K562 (cell line): ENCODE measurements around the gene TMEM214. TPM values are rescaled to one million over a fixed set of nuclear protein-coding genes. Genes with fewer than 3 reads are reported as not detected.

Experiments
- BRD9 ChIP-seq: fragments of 450-650 bp; IDR thresholded peaks from 2 replicates; pipeline ENCODE4 v1.6.1; 2018; ENCODE audit warnings: low read depth; ENCODE audit not compliant: partially characterized antibody
- C11orf30 ChIP-seq: fragments of 450-650 bp; IDR thresholded peaks from 2 replicates; pipeline ENCODE4 v1.6.1; 2016; ENCODE audit warnings: low read depth, mild to moderate bottlenecking
- CEBPB ChIP-seq: fragments of 450-650 bp; IDR thresholded peaks from 2 replicates; pipeline ENCODE4 v1.6.1; 2016; ENCODE audit warnings: missing genetic modification characterization, missing compliant biosample characterization
- CREBBP ChIP-seq: IDR thresholded peaks from one replicate; pipeline ENCODE4 v1.6.1; 2012; ENCODE audit warnings: low read depth, mild to moderate bottlenecking, control low read depth, inconsistent platforms, low read length
- E4F1 ChIP-seq: fragments of 250-450 bp; sonication (Bioruptor Pico); IDR thresholded peaks from 2 replicates; pipeline ENCODE4 v1.5.0; 2021; ENCODE audit warnings: mild to moderate bottlenecking, borderline replicate concordance
- ESRRA ChIP-seq: fragments of 450-650 bp; IDR thresholded peaks from 2 replicates; pipeline ENCODE4 v1.6.1; 2014; ENCODE audit warnings: low read depth, mild to moderate bottlenecking, moderate library complexity, borderline replicate concordance
- MEIS2 ChIP-seq: fragments of 450-650 bp; IDR thresholded peaks from 2 replicates; pipeline ENCODE4 v1.6.1; 2014; ENCODE audit warnings: mild to moderate bottlenecking; ENCODE audit not compliant: partially characterized antibody
- MTA1 ChIP-seq: fragments of 450-650 bp; IDR thresholded peaks from 2 replicates; pipeline ENCODE4 v1.6.1; 2017; ENCODE audit warnings: borderline replicate concordance
- NFRKB ChIP-seq: fragments of 450-650 bp; IDR thresholded peaks from 2 replicates; pipeline ENCODE4 v1.6.1; 2016; ENCODE audit warnings: low read depth
- RAD21 ChIP-seq, 2 experiments: fragments of 250-450 bp in 1 of 2; fragments of 450-650 bp in 1 of 2; sonication (Bioruptor Pico) in 1 of 2; formaldehyde crosslinking in 1 of 2; IDR thresholded peaks in 1 of 2; conservative IDR thresholded peaks in 1 of 2; 2 replicates each; pipeline versions ENCODE4 v1.4.0 to v1.8.0; 2020 to 2022; ENCODE audit warnings: mild to moderate bottlenecking in 2 of 2, moderate library complexity in 1 of 2
- SNAPC5 ChIP-seq: fragments of 250-450 bp; sonication (Bioruptor Pico); IDR thresholded peaks from 2 replicates; pipeline ENCODE4 v1.8.0; 2021; ENCODE audit warnings: moderate library complexity, mild to moderate bottlenecking, inconsistent platforms
- SRF ChIP-seq, 2 experiments: fragments of 250-450, 450-650 bp in 1 of 2; sonication (Bioruptor Pico) in 1 of 2; sonication (generic) in 1 of 2; formaldehyde crosslinking; IDR thresholded peaks; 2 replicates each; pipeline versions ENCODE4 v1.5.0 to v1.5.1; 2020 to 2022; ENCODE audit warnings: mild to moderate bottlenecking in 1 of 2, missing genetic modification reagents in 1 of 2
- TAL1 ChIP-seq: fragments of 450-650 bp; IDR thresholded peaks from 2 replicates; pipeline ENCODE4 v1.6.1; 2016; ENCODE audit warnings: mild to moderate bottlenecking
- U2AF1 ChIP-seq: fragments of 200-400 bp; formaldehyde crosslinking; optimal IDR thresholded peaks from 2 replicates; pipeline ENCODE3; 2017; ENCODE audit warnings: mild to moderate bottlenecking, low read depth, low read length, moderate library complexity
- U2AF2 ChIP-seq: fragments of 200-400 bp; formaldehyde crosslinking; optimal IDR thresholded peaks from 2 replicates; pipeline ENCODE3; 2017; ENCODE audit warnings: low read depth, mild to moderate bottlenecking, low read length
- ZBTB1 ChIP-seq: sonication (generic); formaldehyde crosslinking; IDR thresholded peaks from 2 replicates; pipeline ENCODE4 v1.8.1; 2023; ENCODE audit warnings: missing genetic modification reagents, low read depth, mild to moderate bottlenecking, borderline replicate concordance
- ZBTB17 ChIP-seq: fragments of 450-650 bp; formaldehyde crosslinking; IDR thresholded peaks from 2 replicates; pipeline ENCODE4 v1.4.0; 2020; ENCODE audit warnings: mild to moderate bottlenecking
- ZFP1 ChIP-seq: fragments of 450-650 bp; formaldehyde crosslinking; IDR thresholded peaks from 2 replicates; pipeline ENCODE4 v1.4.0; 2020; ENCODE audit warnings: mild to moderate bottlenecking, mixed read lengths
- ZNF197 ChIP-seq: fragments of 200-800 bp; sonication (Bioruptor generic); IDR thresholded peaks from 2 replicates; pipeline ENCODE4 v1.6.1; 2016; ENCODE audit warnings: low read depth, missing genetic modification characterization, missing compliant biosample characterization
- ZNF347 ChIP-seq: fragments of 450-650 bp; formaldehyde crosslinking; IDR thresholded peaks from 2 replicates; pipeline ENCODE4 v1.4.0; 2020; ENCODE audit warnings: low read depth, mild to moderate bottlenecking, moderate library complexity
- polyA plus RNA-seq, 8 experiments: library from polyadenylated mRNA; depleted of rRNA in 4 of 8; stranded (reverse) in 5 of 8; unstranded in 3 of 8; fragments of >200 nt; fragmentation: Nextera tagmentation in 2 of 8; fragmentation: Illumina TruSeq in 1 of 8; extraction: Ambion mirVana in 2 of 8; extraction: Trizol in 1 of 8; gene quantifications; 2 replicates each; pipeline versions ENCODE4 v1.2.1 to v1.2.3, GENCODE V29; 2011 to 2014; ENCODE audit warnings: inconsistent platforms in 1 of 8, missing spikeins in 1 of 8
- total RNA-seq, 7 experiments: library from RNA; depleted of rRNA in 6 of 7; stranded (reverse); fragments of >200 nt in 6 of 7; fragmentation: Illumina TruSeq in 2 of 7; extraction: Trizol in 2 of 7; gene quantifications; 2 replicates each; pipeline versions ENCODE4 v1.2.1 to v1.2.3, GENCODE V29; 2011 to 2021; ENCODE audit warnings: low replicate concordance in 1 of 7
- TF ChIP-seq, protein P1 (sequence below): fragments of 250-450 bp; sonication (Bioruptor Pico); IDR thresholded peaks from 2 replicates; pipeline ENCODE4 v1.6.1; 2021; ENCODE audit warnings: mild to moderate bottlenecking

Gene TMEM214
- total and polyA plus RNA-seq, 9 of the 15 experiments (the other 6 are each of a cell fraction or from before 2014, with no cell fraction given), result 11.4 to 81.4 (median 44.1) TPM

GRCh38 chr2:27007416-27008374 is 25.1 kb upstream of the TMEM214 start (continued):
- TF ChIP-seq RAD21 (CRISPR knock-in tag; conservative IDR thresholded peaks at IDR 0.05 in 1 of 2, IDR thresholded peaks at IDR 0.05 in 1 of 2) (0 out of 4 replicates have a peak, but pooled peaks of 1 of the 2 experiments have one; percentile 11), CREBBP (no peak), BRD9 (no peak), MTA1 (peak; percentile 57), C11orf30 (peak; percentile 44), ZNF197 (no peak; the same call in none of the 2 replicates), ZBTB17 (no peak), ZNF347 (CRISPR knock-in tag) (no peak), SRF (CRISPR knock-in tag; IDR thresholded peaks at IDR 0.05) (no peak), ESRRA (peak; percentile 95), CEBPB (tag) (peak; percentile 85), ZFP1 (CRISPR knock-in tag) (no peak), ZBTB1 (CRISPR knock-in tag) (no peak), SNAPC5 (CRISPR knock-in tag) (no peak), NFRKB (peak; percentile 53; the same call in 1 of the 2 replicates), E4F1 (CRISPR knock-in tag) (no peak), U2AF1 (no peak), MEIS2 (peak; percentile 98), TAL1 (peak; percentile 88), U2AF2 (no peak)
- TF ChIP-seq, protein P1, sequence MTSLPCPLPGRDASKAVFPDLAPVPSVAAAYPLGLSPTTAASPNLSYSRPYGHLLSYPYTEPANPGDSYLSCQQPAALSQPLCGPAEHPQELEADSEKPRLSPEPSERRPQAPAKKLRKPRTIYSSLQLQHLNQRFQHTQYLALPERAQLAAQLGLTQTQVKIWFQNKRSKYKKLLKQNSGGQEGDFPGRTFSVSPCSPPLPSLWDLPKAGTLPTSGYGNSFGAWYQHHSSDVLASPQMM (CRISPR knock-in tag), result no peak
